Activated CD8-positive, alpha-beta memory T cell treated with anti-CD3 and anti-CD28 coated beads for 48 hours (primary cell): ENCODE measurements around the gene SLC14A1.

Experiments
- DNase-seq, 3 experiments: peaks; one replicate each; pipeline ENCODE4 v3.0.0-alpha.2; 2020; ENCODE audit warnings: low read depth in 2 of 3, low spot score in 2 of 3

SLC14A1 gene

DNA sequence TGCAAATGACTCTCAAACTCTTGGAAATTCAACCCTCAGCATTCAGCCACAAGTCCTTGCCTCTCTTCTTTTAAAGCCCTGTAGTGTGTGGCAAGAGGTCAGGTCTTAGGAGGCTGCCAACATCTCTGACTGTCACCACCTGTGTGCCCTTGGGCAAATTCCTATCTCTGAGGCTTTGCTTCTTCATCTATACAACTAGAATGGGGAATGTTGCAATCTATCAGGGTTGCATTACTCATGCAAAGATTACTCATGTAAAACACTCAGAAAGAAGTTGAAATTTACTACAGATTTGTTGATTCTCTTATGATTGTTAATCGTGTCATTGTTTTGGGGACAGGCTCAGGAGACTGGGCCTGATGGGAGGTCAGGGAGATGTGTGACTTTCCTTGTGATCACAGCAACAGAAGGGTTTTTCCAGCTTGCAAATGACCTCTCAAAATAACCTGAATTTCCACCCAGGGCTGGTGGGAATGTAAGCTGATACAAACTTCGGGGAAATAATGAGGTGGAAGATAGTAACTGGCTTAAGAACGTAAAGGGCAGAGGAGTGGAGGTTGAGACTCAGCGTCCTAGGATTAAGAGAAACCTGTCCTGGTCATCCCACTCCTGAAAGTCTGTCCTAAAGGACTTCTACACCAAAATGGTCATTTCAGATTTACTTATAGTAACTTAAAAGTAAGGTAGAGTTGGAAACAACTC lies 69.4 kb downstream of the SLC14A1 start:
- no peak for DNase-seq

DNA sequence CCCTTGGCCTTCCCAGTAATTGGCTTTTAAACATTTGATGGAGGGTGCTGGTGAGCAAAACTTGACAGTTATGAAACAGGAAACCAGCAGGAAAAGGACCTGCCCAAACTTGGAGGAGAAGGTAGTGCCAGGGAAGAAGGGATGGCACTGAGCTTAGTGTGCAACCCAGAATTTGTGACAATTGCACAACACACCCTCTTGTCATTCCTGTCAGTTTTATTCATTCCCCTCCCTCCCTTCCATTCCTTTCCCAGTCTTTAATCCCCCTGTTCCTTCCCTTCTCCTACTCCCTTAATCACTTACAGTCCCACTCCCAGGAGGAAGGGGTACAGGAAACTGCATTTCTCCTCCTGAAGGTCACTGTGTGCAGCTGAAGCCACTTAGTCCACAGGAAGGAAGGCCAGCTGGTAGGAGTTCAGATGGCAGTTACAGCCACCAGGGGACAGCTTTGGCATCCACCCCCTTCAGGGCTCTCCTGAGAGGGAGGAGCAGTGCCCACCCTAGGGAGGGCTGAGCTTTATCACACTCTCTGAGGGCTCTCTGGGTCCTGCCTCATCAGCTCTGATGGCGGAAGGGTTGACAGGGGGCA lies 77.5 kb downstream of the SLC14A1 start:
- DNase-seq = no peak
